SH-SY5Y (cell line): ENCODE measurements around the gene COG1.

Experiments
- GATA2 ChIP-seq: IDR thresholded peaks from 2 replicates; pipeline ENCODE4 v1.6.1; 2011; ENCODE audit warnings: mild to moderate bottlenecking, low read depth, low read length
- GATA3 ChIP-seq: IDR thresholded peaks from 2 replicates; pipeline ENCODE4 v1.6.1; 2011; ENCODE audit warnings: low read depth, mild to moderate bottlenecking, low read length, moderate library complexity

COG1 gene

DNA sequence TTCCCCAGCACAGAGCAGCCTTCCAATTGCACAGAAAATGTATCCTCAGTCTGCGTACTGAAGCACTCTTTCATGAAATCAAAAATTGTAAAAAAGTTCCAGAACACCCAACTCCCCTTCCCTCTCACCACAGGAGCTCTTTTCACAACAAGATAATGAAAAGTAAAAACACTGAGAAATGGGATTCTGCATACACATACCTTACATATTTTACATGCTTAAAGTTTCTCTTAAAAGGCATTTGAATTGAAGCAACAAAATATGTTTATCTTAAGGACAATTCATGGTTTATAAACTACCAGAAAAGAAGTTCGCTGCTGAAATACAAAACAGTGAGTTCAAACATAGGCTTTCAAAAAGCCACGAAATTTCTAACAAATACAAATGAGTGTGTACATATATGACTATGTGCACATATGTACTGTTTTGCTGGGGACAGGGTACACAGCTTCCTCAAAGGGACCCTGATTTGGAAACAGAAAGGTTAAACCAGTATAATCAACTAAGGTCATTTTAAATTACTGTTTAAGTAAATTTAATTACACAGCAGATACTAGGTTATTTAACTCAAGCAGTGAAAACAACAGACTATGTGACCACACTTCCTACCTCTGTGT, 33.8 kb downstream of the COG1 start:
- TF ChIP-seq GATA3, result no peak
- TF ChIP-seq GATA2, result no peak

DNA sequence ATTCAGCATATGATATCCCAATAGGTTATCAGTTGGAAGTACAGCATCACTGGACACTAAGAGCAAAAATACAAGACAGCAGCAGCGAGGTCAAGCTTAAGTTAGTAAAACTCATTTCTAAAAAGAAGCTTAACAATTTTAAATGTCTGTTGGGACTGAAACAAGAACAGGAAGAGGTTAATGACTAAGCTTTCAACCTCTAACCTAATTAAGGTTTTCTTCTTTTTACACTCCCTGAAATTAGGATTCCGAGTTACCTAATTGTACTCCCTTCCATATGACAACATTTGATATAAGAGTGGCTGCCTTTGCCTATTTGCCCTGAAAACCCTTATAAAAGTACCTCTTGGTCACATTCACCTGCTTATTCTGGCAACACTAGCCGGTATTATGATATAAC, 34.5 kb downstream of the COG1 start:
- no peak for TF ChIP-seq GATA3
- no peak for TF ChIP-seq GATA2

DNA sequence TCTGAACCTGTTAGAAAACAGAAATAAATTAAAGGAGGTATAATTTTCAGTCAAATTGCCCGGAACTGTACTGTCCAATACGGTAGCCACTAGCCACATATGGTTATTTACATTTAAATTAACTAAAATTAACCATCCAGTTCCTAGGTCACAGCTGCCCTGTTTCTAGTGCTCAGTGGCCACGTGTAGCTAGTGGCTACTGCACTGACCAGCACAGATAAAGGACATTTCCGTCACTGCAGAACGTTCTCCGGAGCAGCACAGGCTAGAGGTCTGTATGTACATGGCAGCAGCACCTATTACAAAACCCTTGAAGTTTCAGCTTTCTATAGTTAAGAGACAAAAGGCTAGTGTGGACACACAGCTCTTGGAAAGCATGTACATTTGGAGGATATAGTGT, 35.1 kb downstream of the COG1 start:
- TF ChIP-seq GATA2, result no peak
- TF ChIP-seq GATA3, result no peak

DNA sequence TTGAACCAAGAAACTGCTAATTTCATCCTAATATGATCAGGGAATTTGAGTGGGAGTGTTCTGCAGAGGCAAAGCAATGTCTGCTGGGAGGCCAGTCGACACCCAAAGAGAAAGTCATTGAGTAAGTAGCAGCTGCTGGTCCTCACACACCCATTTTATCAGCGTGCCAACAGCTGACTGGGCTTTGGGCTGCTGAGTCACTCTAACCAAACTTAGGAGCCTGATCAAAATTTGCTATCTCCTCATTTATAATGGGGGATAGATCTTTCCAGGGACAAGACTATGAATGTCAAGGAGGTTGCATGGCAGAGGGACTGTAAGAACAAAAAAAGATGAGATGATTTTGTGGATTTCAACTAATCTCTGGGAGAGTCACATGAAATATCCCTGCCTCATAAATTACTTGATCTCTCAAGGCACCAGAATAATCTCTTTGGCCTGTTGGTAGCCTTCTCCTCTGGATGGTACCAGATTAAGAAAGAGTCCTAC, 35.9 kb downstream of the COG1 start:
- no peak for TF ChIP-seq GATA2
- no peak for TF ChIP-seq GATA3

DNA sequence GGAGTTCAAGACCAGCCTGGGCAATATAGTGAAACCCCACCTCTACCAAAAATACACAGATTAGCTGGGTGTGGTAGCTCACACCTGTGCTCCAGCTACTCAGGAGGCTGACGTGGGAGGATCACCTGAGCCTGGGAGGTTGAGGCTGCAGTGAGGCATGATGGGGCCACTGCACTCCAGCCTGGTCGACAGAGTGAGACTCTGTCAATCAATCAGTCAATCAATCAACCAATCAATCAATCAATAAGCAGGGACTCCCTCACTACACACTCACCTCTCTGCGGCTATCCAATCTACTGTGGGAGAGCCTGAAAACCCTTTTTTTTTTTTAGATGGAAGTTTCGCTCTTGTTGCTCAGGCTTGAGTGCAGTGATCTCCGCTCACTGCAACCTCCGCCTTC, 37.2 kb downstream of the COG1 start:
- TF ChIP-seq GATA3 (no peak), GATA2 (no peak)

DNA sequence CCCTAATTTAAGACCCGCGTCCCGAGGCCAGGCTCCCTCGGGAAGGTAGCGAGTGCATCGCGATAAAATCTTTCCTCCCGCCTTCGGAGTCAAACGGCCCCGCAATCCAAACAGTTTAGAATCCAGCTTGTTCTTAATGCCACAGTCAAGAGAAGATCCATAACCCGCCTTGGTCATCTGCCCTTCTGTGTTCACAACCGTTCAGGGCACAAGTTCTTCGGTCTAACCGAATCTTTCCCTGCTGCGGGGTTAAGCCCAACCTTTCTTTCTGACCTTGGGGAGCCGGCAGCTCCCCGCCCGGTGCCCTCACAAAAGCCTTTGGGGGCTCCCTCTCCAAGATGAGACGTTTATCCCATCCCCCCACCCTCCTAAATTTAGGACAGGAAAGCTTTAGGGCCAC, 38.5 kb downstream of the COG1 start:
- TF ChIP-seq GATA3 (no peak), GATA2 (peak; percentile 89)

DNA sequence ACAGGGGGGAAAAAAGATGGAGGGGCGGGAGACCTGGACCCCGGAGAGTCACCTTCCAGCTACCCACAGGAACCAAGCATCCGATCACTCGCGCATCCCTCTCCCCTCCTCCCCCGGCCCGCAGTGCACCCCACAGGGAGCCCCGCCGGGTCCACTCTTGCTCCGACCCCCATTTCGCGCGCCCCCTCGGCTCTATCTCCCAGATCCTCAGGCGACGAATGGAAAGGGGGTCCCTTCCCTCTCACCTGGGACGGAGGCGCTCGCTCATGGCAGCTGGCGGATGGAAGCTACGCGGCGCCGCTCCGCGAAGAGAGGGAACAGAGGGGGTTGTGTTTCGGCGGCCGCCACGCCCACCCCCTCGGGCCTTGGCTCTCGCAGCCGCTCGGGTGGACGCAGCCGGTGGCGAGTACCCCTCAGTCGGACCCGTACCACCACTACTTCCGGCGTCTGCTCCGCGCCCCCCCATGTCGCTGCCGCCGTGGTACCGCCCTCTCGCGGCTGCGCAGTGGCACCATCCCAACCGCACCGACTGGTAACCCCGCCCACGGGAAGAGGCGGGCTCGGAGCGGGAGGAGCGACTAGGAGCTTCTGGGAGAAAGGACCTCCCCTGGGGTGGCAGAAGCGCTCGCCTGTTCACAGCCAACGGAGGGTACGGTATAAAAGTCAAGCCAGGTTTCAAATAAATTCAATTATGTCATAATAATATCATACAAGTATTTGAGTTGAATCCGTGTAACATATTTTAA, 39.2 kb downstream of the COG1 start:
- TF ChIP-seq GATA2 (no peak), GATA3 (no peak)

DNA sequence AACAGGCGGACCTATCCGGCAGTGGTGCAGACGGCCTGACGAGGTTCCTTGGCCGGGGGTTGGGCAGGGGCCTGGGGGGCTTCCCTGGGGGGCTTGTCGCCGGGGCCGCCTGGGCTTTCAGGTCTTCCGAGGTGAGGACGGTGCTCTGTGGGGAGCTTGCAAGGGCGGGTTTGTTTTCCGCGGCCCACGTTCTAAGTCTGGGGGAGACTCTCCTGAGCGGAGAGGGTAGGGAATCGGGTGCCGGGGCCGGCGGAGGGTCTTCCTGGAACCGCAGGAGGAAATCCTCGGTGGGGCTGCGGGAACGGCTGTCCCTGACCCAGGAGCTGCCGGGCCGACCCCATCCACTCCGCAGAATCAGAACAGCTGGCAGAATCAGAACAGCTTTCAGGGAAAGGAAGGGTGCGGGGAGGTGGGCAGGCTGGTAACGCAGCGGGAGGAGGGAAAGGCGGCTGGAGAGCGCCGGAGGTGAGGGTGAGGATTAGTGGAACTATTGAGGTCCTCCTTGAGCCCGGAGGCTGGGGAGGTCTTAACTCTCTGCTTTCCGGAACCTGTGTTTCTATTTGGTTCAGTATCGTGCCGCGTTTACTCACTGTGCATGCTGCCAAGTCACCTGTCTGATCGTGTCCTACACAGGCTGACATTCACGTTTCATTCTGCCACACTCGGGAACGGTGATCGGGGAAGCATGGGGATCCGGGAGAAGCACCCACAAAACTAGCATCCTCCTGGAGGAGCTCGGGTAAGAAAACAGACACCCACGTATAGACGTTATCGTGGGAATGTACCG, 39.9 kb downstream of the COG1 start:
- TF ChIP-seq GATA3 (no peak), GATA2 (no peak)

DNA sequence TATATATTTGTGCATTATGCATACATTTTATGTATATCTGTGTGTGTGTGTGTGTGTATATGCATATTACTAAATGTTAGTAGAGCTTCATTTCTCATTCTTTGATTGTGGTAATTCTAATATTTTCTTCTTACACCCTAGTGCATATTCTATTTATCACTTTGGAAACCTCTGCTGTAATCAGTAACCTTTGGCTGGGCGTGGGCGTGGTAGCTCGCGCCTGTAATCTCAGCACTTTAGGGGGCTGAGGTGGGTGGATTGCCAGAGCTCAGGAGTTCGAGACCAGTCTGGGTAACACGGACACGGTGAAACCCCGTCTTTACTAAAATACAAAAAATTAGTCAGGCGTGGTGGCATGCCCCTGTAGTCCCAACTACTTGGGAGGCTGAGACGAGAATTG, 41.9 kb downstream of the COG1 start:
- no peak for TF ChIP-seq GATA3
- TF ChIP-seq GATA2, result no peak

DNA sequence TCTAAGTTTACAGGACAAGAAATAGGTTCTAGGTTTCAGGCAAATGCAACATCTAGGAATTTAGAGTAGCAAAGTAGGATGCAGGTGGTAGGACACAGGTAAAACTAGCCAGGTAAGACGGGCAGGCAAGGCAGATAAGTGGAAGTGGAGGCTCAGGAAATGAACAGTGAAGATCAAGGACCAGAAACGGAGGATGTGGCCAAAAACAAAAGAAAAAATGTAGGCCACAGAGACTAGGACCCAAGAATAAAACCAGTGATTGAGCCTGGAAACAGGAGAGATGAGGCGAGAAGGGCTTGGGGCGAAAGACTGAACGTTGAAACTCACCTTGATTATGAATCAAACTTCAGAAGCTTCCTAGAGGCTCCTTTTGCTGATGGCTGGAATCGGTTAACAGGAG, 44.9 kb downstream of the COG1 start:
- no peak for TF ChIP-seq GATA3
- TF ChIP-seq GATA2, result no peak

DNA sequence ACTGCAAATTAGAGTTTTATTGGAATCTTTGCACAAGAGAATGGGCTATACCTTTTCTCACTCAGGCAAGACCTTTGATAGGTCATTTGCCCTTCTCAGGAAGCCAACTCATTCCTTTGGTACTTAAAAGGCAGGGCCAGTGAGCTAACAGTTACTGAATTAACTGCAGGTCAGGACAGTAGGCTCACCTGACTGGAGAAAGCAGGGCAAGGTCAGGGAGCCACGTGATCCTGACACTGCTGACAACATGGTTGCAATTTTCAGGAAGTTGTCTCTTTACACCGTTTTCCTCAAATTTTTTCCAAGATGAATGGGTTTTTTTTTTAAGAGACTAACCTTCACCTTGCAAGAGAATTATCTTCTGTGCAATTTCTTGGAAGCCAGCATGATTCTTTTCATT, 47.7 kb downstream of the COG1 start:
- TF ChIP-seq GATA3 (no peak), GATA2 (no peak)

DNA sequence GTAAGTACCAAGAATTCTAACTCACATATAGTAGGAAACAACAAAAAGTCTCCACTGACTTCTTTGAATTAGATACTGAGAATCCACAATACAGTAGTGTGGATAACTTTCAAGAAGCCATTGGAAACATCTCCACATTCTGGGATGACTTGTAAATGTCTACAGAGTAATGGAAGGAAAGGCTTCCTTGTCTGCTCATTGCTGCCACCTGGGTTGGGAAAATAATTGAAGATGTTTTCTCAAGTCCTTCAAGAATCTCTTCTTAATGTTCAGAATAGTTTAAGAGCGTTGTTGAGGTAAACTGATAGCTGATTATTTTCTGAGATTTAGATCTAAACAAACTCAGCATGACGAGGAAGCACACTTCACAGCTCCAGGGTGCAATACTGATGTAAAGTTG, 54.9 kb downstream of the COG1 start:
- TF ChIP-seq GATA2, result no peak
- no peak for TF ChIP-seq GATA3

DNA sequence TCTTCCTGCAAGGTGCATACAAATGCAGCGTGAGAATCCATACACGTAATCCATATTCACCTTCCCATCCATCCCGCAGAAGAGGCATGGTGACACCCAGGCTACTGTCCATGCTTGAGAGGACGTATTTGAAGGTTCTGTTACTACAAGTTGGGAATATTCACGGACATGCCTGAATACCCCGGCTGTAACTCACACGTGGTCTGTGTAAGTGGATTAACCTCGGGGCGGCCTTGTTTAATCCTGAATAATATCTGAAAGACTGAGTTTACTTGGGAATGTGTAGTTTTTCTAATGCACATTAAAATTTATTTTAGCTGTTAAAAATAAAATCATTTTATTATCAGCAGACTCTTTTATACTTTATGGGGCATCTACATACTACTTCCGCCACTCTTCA, 55.7 kb downstream of the COG1 start:
- TF ChIP-seq GATA3 (no peak), GATA2 (no peak)

DNA sequence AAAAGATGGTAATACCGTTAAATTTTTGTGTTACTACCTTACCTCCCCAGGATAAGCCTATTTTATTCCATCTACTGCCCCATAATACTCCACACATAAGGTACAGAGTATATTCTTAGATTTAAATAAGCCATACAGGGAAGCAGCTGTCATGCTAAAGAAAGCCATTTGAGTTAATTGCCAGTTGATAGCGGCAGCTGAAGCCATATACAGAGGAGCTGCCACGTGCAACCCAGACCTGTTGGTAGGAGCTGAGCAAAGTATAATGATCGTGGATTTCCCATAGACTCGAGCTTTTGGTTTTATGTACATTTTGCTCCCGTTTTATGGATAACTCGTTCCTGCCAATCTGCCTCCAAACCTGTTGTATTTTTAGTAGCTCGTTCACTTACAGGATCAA, 56.8 kb downstream of the COG1 start:
- TF ChIP-seq GATA2 (no peak), GATA3 (no peak)
